Lower leg skin (tissue), 4 donors: ENCODE results near the gene DAP. TPM values are rescaled to one million over a fixed set of nuclear protein-coding genes. Genes with fewer than 3 reads are reported as not detected.

ENCODE experiments used
- DNase-seq, 2 donors: peaks; one replicate each; pipeline ENCODE4 v3.0.0-alpha.2; 2019; ENCODE audit warnings: low spot score in 2 of 2
- H3K4me3 ChIP-seq: fragments of 200-600 bp; sonication (generic); 2 replicates; pipeline ENCODE4 v1.5.1; 2017; ENCODE audit warnings: mild to moderate bottlenecking, low read depth; ENCODE audit not compliant: poor library complexity, severe bottlenecking
- CTCF ChIP-seq, 3 donors: fragments of 450-650 bp; IDR thresholded peaks; one replicate each; pipeline ENCODE4 v1.5.1; 2016; ENCODE audit warnings: antibody characterized with exemption in 3 of 3, mild to moderate bottlenecking in 3 of 3, moderate library complexity in 2 of 3
- POLR2A ChIP-seq, 2 donors: fragments of 450-650 bp; IDR thresholded peaks; one replicate each; pipeline ENCODE4 v1.6.1; 2016 to 2017; ENCODE audit warnings: antibody characterized with exemption in 2 of 2, mild to moderate bottlenecking in 1 of 2, moderate library complexity in 1 of 2
- WGBS, 2 donors: methylation state at CpG; one replicate each; pipeline ENCODE4 v1.1.5; 2018; 5-methylcytosine and 5-hydroxymethylcytosine counted together
- intact Hi-C: fragments of 100-400 bp; cut with DNase I; formaldehyde crosslinking; loops from one replicate; pipeline ENCODE4 v1.15.0; 2023; ENCODE audit warnings: low total_unique reads
- total RNA-seq, 4 donors: library from RNA; depleted of rRNA; stranded (reverse); fragments of >200 nt; gene quantifications; one replicate each; pipeline ENCODE4 v1.1.0, GENCODE V29; 2016

DAP gene
- total RNA-seq, 4 donors from 2014 or later = 36.4 to 41.9 (median 39.7) TPM

- no peak overlapping the region for H3K4me3 ChIP-seq
- TF ChIP-seq CTCF (IDR thresholded peaks at IDR 0.05) (no peak), POLR2A (IDR thresholded peaks at IDR 0.05) (no peak)
- intact Hi-C loops = no loop called here
- DNase-seq = no peak
- 92 to 95% methylated on average over 7 of the region's 7 CpGs for WGBS, 2 donors
Observed at GRCh38 chr5:10757922-10758555, 3.0 kb downstream of the DAP start.

- WGBS, 2 donors = 46 to 66% methylated on average over 9 of the region's 9 CpGs
- TF ChIP-seq CTCF (IDR thresholded peaks at IDR 0.05) = no peak
- TF ChIP-seq POLR2A (IDR thresholded peaks at IDR 0.05) = no peak
- no peak for DNase-seq
- no peak overlapping the region for H3K4me3 ChIP-seq
- intact Hi-C loops = no loop called here
Observed at GRCh38 chr5:10757043-10757442, 4.0 kb downstream of the DAP start.

GRCh38 chr5:10756549-10756948 is 4.5 kb downstream of the DAP start:
- no peak for DNase-seq
- 24 to 36% methylated on average over 2 of the region's 2 CpGs for WGBS, 2 donors
- no peak overlapping the region for H3K4me3 ChIP-seq
- no peak for TF ChIP-seq CTCF (IDR thresholded peaks at IDR 0.05)
- no peak for TF ChIP-seq POLR2A (IDR thresholded peaks at IDR 0.05)
- intact Hi-C loops = no loop called here

GRCh38 chr5:10753178-10753577 is 7.9 kb downstream of the DAP start:
- DNase-seq = no peak
- H3K4me3 ChIP-seq = no peak overlapping the region
- intact Hi-C loops = no loop called here
- TF ChIP-seq POLR2A (IDR thresholded peaks at IDR 0.05) = no peak
- TF ChIP-seq CTCF (IDR thresholded peaks at IDR 0.05) = no peak
- 91% methylated on average over 9 of the region's 9 CpGs for WGBS, 2 donors

- DNase-seq = no peak
- H3K4me3 ChIP-seq = no peak overlapping the region
- TF ChIP-seq CTCF (IDR thresholded peaks at IDR 0.05) (no peak), POLR2A (IDR thresholded peaks at IDR 0.05) (no peak)
- WGBS, 2 donors = 69 to 76% methylated on average over 2 of the region's 2 CpGs
- intact Hi-C loops = no loop called here
Observed at GRCh38 chr5:10752451-10752850, 8.6 kb downstream of the DAP start.

- WGBS, 2 donors = 86 to 91% methylated on average over 3 of the region's 3 CpGs
- TF ChIP-seq CTCF (IDR thresholded peaks at IDR 0.05) (no peak), POLR2A (IDR thresholded peaks at IDR 0.05) (no peak)
- no peak for DNase-seq
- no peak overlapping the region for H3K4me3 ChIP-seq
- intact Hi-C loops = no loop called here
Observed at GRCh38 chr5:10750909-10751308, 10.1 kb downstream of the DAP start.
